GM19467 (cell line): ENCODE measurements around the gene CLEC3A.
"Not testable (repeated sequence)": the region's sequence is repeated elsewhere in the genome, so short reads cannot be mapped to it uniquely, and the experiment has no call there.

Experiments
- ATAC-seq: cut with Tn5 transposase; IDR thresholded peaks from one replicate; pipeline ENCODE4 v1.9.1; 2021; ENCODE audit warnings: mild to moderate bottlenecking, moderate library complexity; ENCODE audit not compliant: unreplicated experiment

Gene CLEC3A

DNA sequence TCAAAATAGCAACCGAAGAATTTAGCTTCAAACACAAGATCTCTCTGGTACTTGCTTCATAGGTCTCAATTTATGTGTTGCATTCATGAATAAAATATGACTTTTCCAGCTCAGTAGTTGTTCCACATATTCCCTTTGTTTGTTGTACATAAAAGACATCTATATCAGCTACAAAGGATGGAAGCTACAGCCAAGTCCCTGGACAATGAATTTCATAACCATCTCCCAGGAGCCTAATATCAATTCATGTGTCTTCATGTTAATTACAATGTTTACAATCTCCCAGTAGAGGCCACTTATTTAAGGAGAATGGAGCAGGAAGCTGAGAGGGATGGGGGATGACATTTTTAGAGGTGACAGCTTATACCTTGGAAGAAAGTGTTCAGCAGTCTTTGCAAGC is 3.3 kb downstream of the CLEC3A start:
- no peak for ATAC-seq

- no peak for ATAC-seq
Observed at GRCh38 chr16:78028018-78028417, 5.7 kb downstream of the CLEC3A start.

- ATAC-seq: no peak
Observed at GRCh38 chr16:78034530-78034929, 12.2 kb downstream of the CLEC3A start.

DNA sequence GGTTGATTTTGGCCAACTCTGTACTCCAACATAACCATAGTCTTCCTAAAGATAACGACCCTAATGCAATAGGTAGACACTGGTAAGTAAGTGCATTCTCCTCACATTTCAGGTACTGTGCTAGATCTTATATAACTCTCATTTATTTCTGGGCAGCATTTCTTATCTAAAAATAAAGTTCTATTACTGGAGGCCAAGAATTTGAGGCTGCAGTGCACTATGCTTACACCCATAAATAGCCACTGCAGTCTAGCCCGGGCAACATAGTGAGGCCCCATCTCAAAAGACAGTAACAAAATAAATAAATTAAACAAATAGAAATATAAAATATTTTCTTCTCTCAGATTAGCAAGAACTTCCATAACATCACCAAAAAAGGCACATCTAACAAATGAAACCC is 12.7 kb downstream of the CLEC3A start:
- no peak for ATAC-seq

GRCh38 chr16:78040396-78040795 is 18.0 kb downstream of the CLEC3A start:
- no peak for ATAC-seq

DNA sequence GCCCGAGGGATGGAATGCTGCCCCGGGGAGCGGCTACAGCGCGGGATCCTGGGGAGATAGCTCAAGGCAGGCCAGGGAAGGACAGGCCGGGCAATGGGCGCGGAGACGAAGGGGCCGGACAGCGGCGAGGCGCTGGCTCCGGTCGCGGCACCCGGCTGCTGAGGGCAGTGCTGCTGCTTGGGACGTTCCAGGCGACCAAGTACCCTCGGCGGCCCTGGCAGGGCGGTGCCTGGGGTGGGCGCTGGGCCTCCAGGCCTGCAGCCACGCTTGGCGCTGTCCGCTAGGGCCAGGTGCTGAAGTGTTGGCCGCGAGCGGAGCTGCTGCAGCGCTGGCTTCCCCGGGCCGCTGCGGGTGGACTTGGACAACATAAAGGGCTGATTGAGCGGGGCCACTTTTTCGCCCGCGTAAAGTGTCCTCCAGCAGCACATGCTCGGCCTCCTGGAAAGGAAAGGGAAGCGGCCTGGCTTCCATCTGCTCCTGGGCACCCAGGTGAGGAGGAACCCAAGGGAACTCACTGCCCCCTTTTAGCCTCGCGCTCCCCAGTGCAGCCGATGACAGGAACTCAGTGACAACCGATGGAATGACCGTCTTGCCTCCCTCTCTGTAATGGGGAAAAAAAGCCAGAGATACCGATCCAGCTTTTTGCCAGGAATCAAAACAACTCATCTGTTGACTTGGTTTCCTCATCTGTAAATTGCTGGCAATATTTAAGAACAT is 23.7 kb downstream of the CLEC3A start:
- ATAC-seq: no peak

GRCh38 chr16:78048319-78048718 is 26.0 kb downstream of the CLEC3A start:
- ATAC-seq: no peak

DNA sequence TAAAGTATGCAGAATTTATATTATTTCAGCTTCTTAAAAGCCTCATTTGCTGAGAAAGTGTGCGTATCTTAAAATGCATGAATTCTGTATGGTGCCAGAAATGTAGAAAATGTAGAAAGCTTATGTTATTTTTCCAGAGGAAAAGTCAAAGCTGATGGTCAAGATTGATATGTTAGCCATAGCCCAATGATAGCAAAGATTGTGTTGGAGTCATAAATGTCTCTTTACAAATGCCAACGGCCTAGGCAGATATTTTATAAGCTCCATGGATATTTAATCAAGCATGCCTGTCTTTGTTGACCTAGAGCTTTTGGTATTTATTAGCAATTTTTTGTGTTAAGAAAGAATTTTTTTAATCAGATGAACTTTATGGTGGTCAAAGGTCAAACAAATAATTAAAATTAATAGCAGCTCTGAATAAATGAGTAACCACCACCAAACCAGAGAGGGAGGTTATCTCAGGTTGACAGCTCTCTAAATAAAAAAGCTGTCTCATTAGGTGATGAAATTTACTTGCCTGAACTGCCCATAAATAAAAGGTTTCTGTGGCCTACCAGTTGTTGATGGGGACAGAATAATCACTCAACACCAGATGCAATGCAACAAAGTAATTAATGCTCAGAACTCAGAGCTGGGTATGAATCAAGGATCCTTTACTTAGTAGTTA is 28.5 kb downstream of the CLEC3A start:
- ATAC-seq: no peak

DNA sequence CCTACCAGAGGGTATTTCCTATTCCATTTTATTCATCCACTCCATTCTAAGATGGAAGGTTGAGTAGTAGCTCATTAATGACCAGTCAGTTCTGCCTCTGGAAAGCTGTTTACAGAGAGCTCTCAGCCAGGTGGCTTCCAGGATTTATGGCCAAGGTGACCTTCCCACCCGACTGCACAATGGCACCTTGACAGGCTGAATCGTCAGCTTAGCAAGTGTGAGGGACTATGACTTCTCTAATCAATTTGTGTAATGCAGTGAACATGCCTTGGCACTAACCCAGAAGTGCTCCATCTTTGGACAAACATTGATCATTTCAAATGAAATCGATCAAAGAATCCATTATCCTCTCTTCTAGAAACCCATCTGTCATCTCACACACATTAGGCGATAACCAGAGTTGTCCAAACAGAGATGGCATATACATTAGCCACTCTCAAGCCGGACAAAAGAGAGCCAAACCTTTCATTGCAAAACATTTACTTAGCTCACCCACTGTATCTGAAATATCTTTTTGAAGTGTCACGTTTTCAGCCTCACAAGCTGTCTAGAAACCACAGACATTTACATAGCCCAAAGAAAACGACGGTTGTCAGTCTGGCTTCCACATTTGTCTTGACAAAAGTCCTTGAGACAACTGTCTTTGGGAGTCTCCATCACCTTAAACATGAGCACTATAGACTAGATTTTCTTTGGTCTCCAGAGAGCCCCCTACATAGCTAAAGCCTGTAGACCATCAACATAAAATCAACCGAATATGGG is 35.6 kb downstream of the CLEC3A start:
- ATAC-seq: no peak

DNA sequence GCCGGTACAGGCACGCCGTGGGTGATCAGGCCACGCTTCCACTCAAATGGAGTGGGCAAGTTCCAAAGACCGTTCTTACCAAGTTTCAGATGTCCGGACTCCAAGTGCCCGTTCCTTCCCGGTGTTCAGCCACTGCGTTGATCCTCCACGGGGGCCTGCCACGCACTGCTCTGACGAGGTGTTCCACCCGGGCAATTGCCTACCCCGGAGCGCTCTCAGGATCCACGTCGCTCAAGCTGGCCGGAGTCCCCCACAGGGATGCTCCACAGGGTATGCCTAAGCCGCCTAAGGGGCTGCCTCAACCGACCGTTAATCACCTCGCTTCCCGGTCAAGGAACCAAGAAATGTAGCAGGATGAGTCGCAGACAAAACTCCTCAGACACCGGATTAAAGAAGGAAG is 37.5 kb downstream of the CLEC3A start:
- ATAC-seq: not testable (repeated sequence)

GRCh38 chr16:78060295-78060694 is 37.9 kb downstream of the CLEC3A start:
- no peak for ATAC-seq

DNA sequence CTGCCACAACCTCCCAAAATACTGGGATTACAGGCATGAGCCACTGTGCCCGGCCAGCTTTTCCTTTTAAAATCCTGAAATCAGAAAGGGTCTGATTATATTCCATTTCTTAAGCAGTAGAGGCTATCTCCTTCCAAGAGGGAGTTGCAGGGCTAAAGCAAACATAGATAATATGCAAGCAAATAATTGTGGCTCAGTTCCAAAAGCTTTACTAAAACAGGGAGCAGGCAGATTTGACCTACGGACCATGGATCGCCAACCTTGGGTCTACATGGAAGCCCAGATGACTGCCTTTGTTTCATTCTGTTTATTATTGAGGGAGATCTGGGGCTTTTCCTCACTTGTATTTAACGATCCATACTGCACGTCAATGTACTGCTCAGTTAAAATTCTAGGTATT is 38.5 kb downstream of the CLEC3A start:
- no peak for ATAC-seq

GRCh38 chr16:78065319-78065718 is 43.0 kb downstream of the CLEC3A start:
- no peak for ATAC-seq

DNA sequence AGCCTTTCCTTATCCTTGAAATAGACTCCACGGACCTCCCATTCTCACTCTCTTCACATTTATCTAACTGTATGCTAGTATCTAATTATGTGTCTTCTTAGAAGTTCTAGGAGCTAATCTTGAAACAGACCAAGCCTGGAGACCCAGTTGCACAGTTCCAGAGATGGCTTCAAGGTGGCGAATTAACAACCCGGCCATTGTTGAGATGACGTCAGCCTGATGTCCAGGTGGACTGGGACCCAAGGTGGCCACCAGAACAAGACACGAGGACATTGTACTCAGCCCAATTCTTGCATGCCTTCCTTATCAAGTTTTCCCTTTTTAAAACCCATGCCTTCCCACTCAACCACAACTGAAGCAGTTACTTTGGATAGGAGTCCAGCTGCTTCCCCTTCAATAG is 47.6 kb downstream of the CLEC3A start:
- no peak for ATAC-seq

DNA sequence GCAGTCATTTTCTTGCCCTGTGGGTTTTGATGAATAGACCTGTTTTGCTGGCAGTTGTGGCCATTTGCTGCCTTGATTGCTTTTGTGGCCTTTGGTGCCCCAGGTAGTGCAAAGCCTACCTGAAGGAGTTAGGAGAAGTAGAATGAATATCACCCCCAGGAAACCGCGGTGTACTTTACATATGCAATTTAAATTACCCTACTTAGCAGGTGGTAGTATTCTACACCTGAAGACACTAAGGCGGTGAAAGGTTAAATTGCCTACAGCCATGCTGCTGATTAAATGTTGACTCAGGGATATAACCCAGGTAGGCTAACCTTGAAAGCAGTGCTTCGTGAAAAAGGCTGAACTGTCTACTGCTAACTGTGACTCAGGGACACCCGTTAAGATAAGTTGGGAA is 49.9 kb downstream of the CLEC3A start:
- ATAC-seq: no peak

DNA sequence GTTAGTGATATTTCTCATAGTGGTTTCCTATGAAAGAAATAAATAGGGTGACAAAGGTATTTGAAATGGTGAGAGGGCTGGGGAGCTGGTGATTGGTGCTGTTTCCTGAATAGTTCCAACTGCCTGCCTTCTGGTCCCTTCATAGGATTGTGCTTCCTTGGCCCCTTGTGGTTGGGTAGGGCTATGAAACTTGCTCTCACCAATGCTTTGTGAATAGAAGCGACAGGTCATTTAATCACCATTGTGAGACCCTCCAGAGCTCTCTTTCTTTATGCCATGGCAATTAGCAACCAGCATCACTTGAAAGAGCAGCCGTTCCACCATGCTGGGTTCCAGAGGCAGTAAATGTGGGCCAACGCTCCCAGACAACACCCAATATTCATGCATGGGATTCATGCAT is 53.5 kb downstream of the CLEC3A start:
- no peak for ATAC-seq

DNA sequence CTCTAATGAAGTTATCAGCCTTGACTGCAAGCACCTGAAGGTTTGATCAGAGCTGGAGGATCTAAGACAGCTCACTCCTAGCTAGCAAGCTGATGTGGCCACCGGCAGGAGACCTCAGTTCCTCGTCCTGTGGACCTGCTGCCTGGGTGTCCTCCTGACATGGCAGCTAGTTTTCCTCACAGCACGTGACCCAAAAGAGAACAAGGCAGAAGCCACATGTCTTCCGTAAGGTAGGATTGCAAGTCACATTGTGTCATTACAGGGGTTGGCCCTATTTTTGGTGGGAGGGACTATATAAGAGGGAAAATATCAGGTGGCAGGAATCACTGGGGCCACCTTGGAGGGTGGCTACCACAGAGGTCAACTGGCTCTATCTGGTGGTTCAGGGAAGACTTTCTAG is 59.0 kb downstream of the CLEC3A start:
- ATAC-seq: no peak
